Measurements from ENCODE around the gene ASPHD2. TPM values are rescaled to one million over a fixed set of nuclear protein-coding genes. Genes with fewer than 3 reads are reported as not detected.

The ASPHD2 gene
- total RNA-seq, 1 donor from 2014 or later: 1.5 TPM

GRCh38 chr22:26444777-26445176, 15.7 kb downstream of the ASPHD2 start:
- intact Hi-C loops (cut with DNase I): no loop called here

GRCh38 chr22:26445577-26446275, 16.7 kb downstream of the ASPHD2 start:
- no peak for DNase-seq

More at GRCh38 chr22:26444777-26445176, 15.7 kb downstream of the ASPHD2 start:
- Histone ChIP-seq H3K27ac (no peak overlapping the region), H3K4me1 (no peaks in the 10 kb centered on the region), H3K36me3 (no peaks in the 10 kb centered on the region), H3K27me3 (ENCODE audit: low read depth) (no peaks in the 10 kb centered on the region), H3K4me3 (no peak overlapping the region), H3K9me3 (no peaks in the 10 kb centered on the region)
- ATAC-seq (no peak), DNase-seq (no peak)
- TF ChIP-seq CTCF (IDR thresholded peaks at IDR 0.05): no peak

GRCh38 chr22:26446808-26447515, 17.9 kb downstream of the ASPHD2 start:
- DNase-seq: no peak
- Histone ChIP-seq H3K27me3 (ENCODE audit: low read depth) (no peaks in the 10 kb centered on the region), H3K4me3 (no peak overlapping the region), H3K36me3 (peaks cover 18% of the 10 kb centered on the region), H3K4me1 (no peaks in the 10 kb centered on the region), H3K9me3 (no peaks in the 10 kb centered on the region), H3K27ac (no peak overlapping the region)
- no peak for TF ChIP-seq CTCF (IDR thresholded peaks at IDR 0.05)
- ATAC-seq: no peak
- intact Hi-C loops (cut with DNase I): no loop called here

More at GRCh38 chr22:26445577-26446275, 16.7 kb downstream of the ASPHD2 start:
- no peaks in the 10 kb centered on the region for H3K27me3 ChIP-seq (ENCODE audit: low read depth)
- no peak overlapping the region for H3K27ac ChIP-seq
- no peaks in the 10 kb centered on the region for H3K4me1 ChIP-seq
- H3K36me3 ChIP-seq: peaks cover 7% of the 10 kb centered on the region
- H3K4me3 ChIP-seq: no peak overlapping the region
- no peak for ATAC-seq
- no peaks in the 10 kb centered on the region for H3K9me3 ChIP-seq
- TF ChIP-seq CTCF (IDR thresholded peaks at IDR 0.05): no peak
- intact Hi-C loops (cut with DNase I): no loop called here

- Histone ChIP-seq H3K36me3 (peaks cover 26% of the 10 kb centered on the region), H3K27me3 (ENCODE audit: low read depth) (no peaks in the 10 kb centered on the region), H3K9me3 (no peaks in the 10 kb centered on the region), H3K27ac (no peak overlapping the region), H3K4me1 (no peaks in the 10 kb centered on the region), H3K4me3 (no peak overlapping the region)
- ATAC-seq (no peak), DNase-seq (no peak)
- intact Hi-C loops (cut with DNase I): no loop called here
- TF ChIP-seq CTCF (IDR thresholded peaks at IDR 0.05): no peak
Measured at GRCh38 chr22:26447584-26448329, 18.7 kb downstream of the ASPHD2 start.

GRCh38 chr22:26448334-26448733, 19.3 kb downstream of the ASPHD2 start:
- Histone ChIP-seq H3K27me3 (ENCODE audit: low read depth) (no peaks in the 10 kb centered on the region), H3K9me3 (no peaks in the 10 kb centered on the region), H3K36me3 (peaks cover 32% of the 10 kb centered on the region), H3K27ac (no peak overlapping the region), H3K4me1 (no peaks in the 10 kb centered on the region), H3K4me3 (no peak overlapping the region)
- ATAC-seq: no peak
- TF ChIP-seq CTCF (IDR thresholded peaks at IDR 0.05): no peak
- intact Hi-C loops (cut with DNase I): no loop called here
- no peak for DNase-seq

Data from lower lobe of right lung (tissue), 2 donors.